WTC11 (cell line): Measurements from ENCODE around the gene VWA3B. TPM values are rescaled to one million over a fixed set of nuclear protein-coding genes. Genes with fewer than 3 reads are reported as not detected.
A peak's percentile ranks its signal among the peaks of the same experiment; 100 is the strongest.

Source experiments
- ATAC-seq: fragments of 200-7000 bp; cut with Tn5 transposase; 2 replicates; pipeline ENCODE4 v1.10.0; 2021; ENCODE audit warnings: mild to moderate bottlenecking, moderate library complexity
- CTCF ChIA-PET: fragments of 300-600 bp; sonication (Branson Sonifier 250); formaldehyde crosslinking; loops from one replicate; lab custom pipeline; 2021; ENCODE audit warnings: antibody characterized with exemption; lab: Charles Lee
- POLR2A ChIA-PET: fragments of 350-600 bp; sonication (Branson Sonifier 250); formaldehyde crosslinking; loops from one replicate; lab custom pipeline; 2021; ENCODE audit warnings: antibody characterized with exemption; lab: Charles Lee
- DNase-seq: peaks from one replicate; pipeline ENCODE4 v3.0.0; 2021; ENCODE audit warnings: low spot score
- H3K27ac Mint-ChIP-seq: 2 replicates; pipeline ENCODE4 v1.8.0; 2021; ENCODE audit warnings: mixed read lengths
- H3K27me3 Mint-ChIP-seq: 2 replicates; pipeline ENCODE4 v1.8.0; 2021; ENCODE audit warnings: low read depth, mild to moderate bottlenecking, moderate library complexity, mixed read lengths
- H3K36me3 Mint-ChIP-seq: 2 replicates; pipeline ENCODE4 v1.8.0; 2021; ENCODE audit warnings: mixed read lengths
- H3K4me1 Mint-ChIP-seq: 2 replicates; pipeline ENCODE4 v1.8.0; 2022; ENCODE audit warnings: mixed read lengths
- H3K4me3 Mint-ChIP-seq: 2 replicates; pipeline ENCODE4 v1.8.0; 2021; ENCODE audit warnings: mild to moderate bottlenecking, moderate library complexity, mixed read lengths
- H3K9me3 Mint-ChIP-seq: 2 replicates; pipeline ENCODE4 v1.8.0; 2021; ENCODE audit warnings: mixed read lengths
- CBFB ChIP-seq: sonication (generic); formaldehyde crosslinking; IDR thresholded peaks from 2 replicates; pipeline ENCODE4 v1.8.1; 2022; ENCODE audit warnings: mild to moderate bottlenecking, low read depth, missing genetic modification reagents
- CDX4 ChIP-seq: fragments of 250-450 bp; sonication (Bioruptor Pico); IDR thresholded peaks from 2 replicates; pipeline ENCODE4 v1.9.0; 2021; ENCODE audit warnings: moderate library complexity, mild to moderate bottlenecking, inconsistent platforms, borderline replicate concordance
- CREB1 ChIP-seq: sonication (generic); formaldehyde crosslinking; IDR thresholded peaks from 2 replicates; pipeline ENCODE4 v1.8.0; 2023; ENCODE audit warnings: mild to moderate bottlenecking, missing genetic modification reagents
- ELF4 ChIP-seq: sonication (generic); formaldehyde crosslinking; IDR thresholded peaks from 2 replicates; pipeline ENCODE4 v1.8.1; 2022; ENCODE audit warnings: low read depth, mild to moderate bottlenecking, moderate library complexity, missing genetic modification reagents
- EMX1 ChIP-seq: fragments of 250-450 bp; sonication (Bioruptor Pico); IDR thresholded peaks from 2 replicates; pipeline ENCODE4 v1.8.0; 2021; ENCODE audit warnings: mild to moderate bottlenecking
- FOXP1 ChIP-seq: sonication (generic); formaldehyde crosslinking; IDR thresholded peaks from 2 replicates; pipeline ENCODE4 v1.8.0; 2022; ENCODE audit warnings: missing genetic modification reagents, mild to moderate bottlenecking, moderate library complexity, borderline replicate concordance
- GRHL2 ChIP-seq: fragments of 250-450 bp; sonication (Bioruptor Pico); IDR thresholded peaks from 2 replicates; pipeline ENCODE4 v1.8.0; 2022; ENCODE audit warnings: mild to moderate bottlenecking, moderate library complexity; ENCODE audit not compliant: insufficient replicate concordance, severe bottlenecking
- HMGA2 ChIP-seq: fragments of 250-450 bp; sonication (Bioruptor Pico); IDR thresholded peaks from 2 replicates; pipeline ENCODE4 v1.4.0; 2021; ENCODE audit warnings: mild to moderate bottlenecking, moderate library complexity
- IRF2 ChIP-seq: sonication (generic); formaldehyde crosslinking; IDR thresholded peaks from 2 replicates; pipeline ENCODE4 v1.8.0; 2022; ENCODE audit warnings: low read depth, missing genetic modification reagents, borderline replicate concordance
- NFATC4 ChIP-seq: fragments of 250-450 bp; sonication (Bioruptor Pico); IDR thresholded peaks from 2 replicates; pipeline ENCODE4 v1.9.0; 2021; ENCODE audit warnings: mild to moderate bottlenecking
- NFYB ChIP-seq: sonication (generic); formaldehyde crosslinking; conservative IDR thresholded peaks from 2 replicates; pipeline ENCODE4 v1.8.0; 2022; ENCODE audit warnings: low read depth, missing genetic modification reagents
- PRRX2 ChIP-seq: fragments of 250-450 bp; sonication (Bioruptor Pico); IDR thresholded peaks from 2 replicates; pipeline ENCODE4 v1.8.0; 2021; ENCODE audit warnings: mild to moderate bottlenecking
- RELA ChIP-seq: sonication (generic); formaldehyde crosslinking; IDR thresholded peaks from 2 replicates; pipeline ENCODE4 v1.8.1; 2022; ENCODE audit warnings: missing genetic modification reagents, mild to moderate bottlenecking, borderline replicate concordance
- TCF7 ChIP-seq: sonication (generic); formaldehyde crosslinking; IDR thresholded peaks from 2 replicates; pipeline ENCODE4 v1.8.0; 2022; ENCODE audit warnings: mild to moderate bottlenecking, low read depth, missing genetic modification reagents, moderate library complexity
- USF2 ChIP-seq: sonication (generic); formaldehyde crosslinking; IDR thresholded peaks from 2 replicates; pipeline ENCODE4 v1.8.1; 2023; ENCODE audit warnings: mild to moderate bottlenecking, missing genetic modification reagents, moderate library complexity
- ZBTB21 ChIP-seq: sonication (generic); formaldehyde crosslinking; IDR thresholded peaks from 2 replicates; pipeline ENCODE4 v1.8.1; 2023; ENCODE audit warnings: mild to moderate bottlenecking, missing genetic modification reagents, borderline replicate concordance
- ZNF219 ChIP-seq: sonication (generic); formaldehyde crosslinking; IDR thresholded peaks from 2 replicates; pipeline ENCODE4 v1.8.0; 2023; ENCODE audit warnings: missing genetic modification reagents, mild to moderate bottlenecking, borderline replicate concordance
- ZNF416 ChIP-seq: fragments of 250-450 bp; sonication (Bioruptor Pico); IDR thresholded peaks from 2 replicates; pipeline ENCODE4 v1.9.0; 2021; ENCODE audit warnings: mild to moderate bottlenecking, inconsistent platforms
- ZNF671 ChIP-seq: fragments of 250-450 bp; sonication (Bioruptor Pico); IDR thresholded peaks from 2 replicates; pipeline ENCODE4 v1.8.0; 2021; ENCODE audit warnings: mild to moderate bottlenecking
- total RNA-seq: library from RNA; stranded (reverse); gene quantifications from 3 replicates; pipeline ENCODE4 v1.2.3, GENCODE V29; 2021
- TF ChIP-seq, protein P1 (sequence below): fragments of 200-600 bp; IDR thresholded peaks from 2 replicates; pipeline ENCODE4 v1.8.0; 2022; ENCODE audit warnings: antibody characterized with exemption
- TF ChIP-seq, protein P2 (sequence below): fragments of 250-450 bp; sonication (Bioruptor Pico); IDR thresholded peaks from 2 replicates; pipeline ENCODE4 v1.9.0; 2021; ENCODE audit warnings: mild to moderate bottlenecking
- TF ChIP-seq, protein P3 (sequence below): sonication (generic); formaldehyde crosslinking; IDR thresholded peaks from 2 replicates; pipeline ENCODE4 v1.8.1; 2022; ENCODE audit warnings: missing genetic modification reagents, borderline replicate concordance
- TF ChIP-seq, protein P4 (sequence below): sonication (generic); formaldehyde crosslinking; IDR thresholded peaks from 2 replicates; pipeline ENCODE4 v1.8.0; 2022; ENCODE audit warnings: mild to moderate bottlenecking, missing genetic modification reagents

VWA3B gene
- total RNA-seq, 1 experiment from 2014 or later = not detected

GRCh38 chr2:98269274-98269673, 182.3 kb downstream of the VWA3B start:
- TF ChIP-seq CDX4 (CRISPR knock-in tag) (no peak), ZBTB21 (no peak), TCF7 (CRISPR knock-in tag) (no peak), EMX1 (no peak), ZNF416 (CRISPR knock-in tag) (no peak), ELF4 (no peak)
- TF ChIP-seq, protein P1, sequence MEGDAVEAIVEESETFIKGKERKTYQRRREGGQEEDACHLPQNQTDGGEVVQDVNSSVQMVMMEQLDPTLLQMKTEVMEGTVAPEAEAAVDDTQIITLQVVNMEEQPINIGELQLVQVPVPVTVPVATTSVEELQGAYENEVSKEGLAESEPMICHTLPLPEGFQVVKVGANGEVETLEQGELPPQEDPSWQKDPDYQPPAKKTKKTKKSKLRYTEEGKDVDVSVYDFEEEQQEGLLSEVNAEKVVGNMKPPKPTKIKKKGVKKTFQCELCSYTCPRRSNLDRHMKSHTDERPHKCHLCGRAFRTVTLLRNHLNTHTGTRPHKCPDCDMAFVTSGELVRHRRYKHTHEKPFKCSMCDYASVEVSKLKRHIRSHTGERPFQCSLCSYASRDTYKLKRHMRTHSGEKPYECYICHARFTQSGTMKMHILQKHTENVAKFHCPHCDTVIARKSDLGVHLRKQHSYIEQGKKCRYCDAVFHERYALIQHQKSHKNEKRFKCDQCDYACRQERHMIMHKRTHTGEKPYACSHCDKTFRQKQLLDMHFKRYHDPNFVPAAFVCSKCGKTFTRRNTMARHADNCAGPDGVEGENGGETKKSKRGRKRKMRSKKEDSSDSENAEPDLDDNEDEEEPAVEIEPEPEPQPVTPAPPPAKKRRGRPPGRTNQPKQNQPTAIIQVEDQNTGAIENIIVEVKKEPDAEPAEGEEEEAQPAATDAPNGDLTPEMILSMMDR = peak; percentile 62
- Mint-ChIP-seq H3K4me1 (no peaks in the 10 kb centered on the region), H3K27me3 (no peaks in the 10 kb centered on the region), H3K36me3 (peaks cover 8% of the 10 kb centered on the region), H3K4me3 (no peak overlapping the region), H3K9me3 (peaks cover 9% of the 10 kb centered on the region), H3K27ac (no peak overlapping the region)
- ATAC-seq = peak; percentile 86
- POLR2A ChIA-PET = no interaction called here
- no peak for DNase-seq
- CTCF ChIA-PET = interaction anchor here (0.6 to 3.3 kb wide), 41 partner anchors 10 to 570 kb away, joined by 3 to 28 read pairs (median 4); partner anchors contain the start of gene VWA3B

DNA sequence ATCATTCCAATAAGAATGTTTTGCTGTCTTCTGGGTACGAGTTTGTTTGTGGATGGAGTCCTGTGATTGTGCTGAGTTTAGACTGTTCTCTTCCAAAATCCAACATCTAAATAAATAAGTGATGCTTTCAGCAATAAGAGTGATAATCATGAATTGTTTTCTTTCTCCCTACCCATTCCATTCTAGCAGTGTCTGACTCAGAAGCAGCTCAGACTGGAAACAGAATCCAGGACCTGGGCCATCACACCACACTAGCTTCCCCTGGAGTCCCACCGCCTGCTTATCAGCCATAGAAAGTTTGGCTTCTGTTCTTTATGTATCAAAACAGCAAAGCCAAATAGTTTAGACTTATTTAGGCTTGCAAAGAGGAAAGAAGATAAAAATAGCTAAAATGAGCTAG, 182.9 kb downstream of the VWA3B start:
- no peak overlapping the region for H3K27ac Mint-ChIP-seq
- no peak for ATAC-seq
- 0 out of 2 replicates have a peak, but pooled peaks cover 3% of the 10 kb centered on the region for H3K36me3 Mint-ChIP-seq
- ChIA-PET POLR2A (no interaction called here), CTCF (interaction anchor here (0.5 to 3.3 kb wide), 42 partner anchors 10 to 570 kb away, joined by 3 to 28 read pairs (median 4); partner anchors contain the start of gene VWA3B)
- peaks cover 3% of the 10 kb centered on the region; the same call in 1 of the 2 replicates for H3K9me3 Mint-ChIP-seq
- no peak overlapping the region for H3K4me3 Mint-ChIP-seq
- no peaks in the 10 kb centered on the region for H3K4me1 Mint-ChIP-seq
- TF ChIP-seq RELA (CRISPR knock-in tag) (no peak), FOXP1 (CRISPR knock-in tag) (no peak), ZBTB21 (no peak), USF2 (CRISPR knock-in tag) (no peak), EMX1 (no peak), NFYB (no peak)
- TF ChIP-seq, protein P2, sequence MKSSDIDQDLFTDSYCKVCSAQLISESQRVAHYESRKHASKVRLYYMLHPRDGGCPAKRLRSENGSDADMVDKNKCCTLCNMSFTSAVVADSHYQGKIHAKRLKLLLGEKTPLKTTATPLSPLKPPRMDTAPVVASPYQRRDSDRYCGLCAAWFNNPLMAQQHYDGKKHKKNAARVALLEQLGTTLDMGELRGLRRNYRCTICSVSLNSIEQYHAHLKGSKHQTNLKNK = no peak
- H3K27me3 Mint-ChIP-seq = no peaks in the 10 kb centered on the region
- no peak for DNase-seq

DNA sequence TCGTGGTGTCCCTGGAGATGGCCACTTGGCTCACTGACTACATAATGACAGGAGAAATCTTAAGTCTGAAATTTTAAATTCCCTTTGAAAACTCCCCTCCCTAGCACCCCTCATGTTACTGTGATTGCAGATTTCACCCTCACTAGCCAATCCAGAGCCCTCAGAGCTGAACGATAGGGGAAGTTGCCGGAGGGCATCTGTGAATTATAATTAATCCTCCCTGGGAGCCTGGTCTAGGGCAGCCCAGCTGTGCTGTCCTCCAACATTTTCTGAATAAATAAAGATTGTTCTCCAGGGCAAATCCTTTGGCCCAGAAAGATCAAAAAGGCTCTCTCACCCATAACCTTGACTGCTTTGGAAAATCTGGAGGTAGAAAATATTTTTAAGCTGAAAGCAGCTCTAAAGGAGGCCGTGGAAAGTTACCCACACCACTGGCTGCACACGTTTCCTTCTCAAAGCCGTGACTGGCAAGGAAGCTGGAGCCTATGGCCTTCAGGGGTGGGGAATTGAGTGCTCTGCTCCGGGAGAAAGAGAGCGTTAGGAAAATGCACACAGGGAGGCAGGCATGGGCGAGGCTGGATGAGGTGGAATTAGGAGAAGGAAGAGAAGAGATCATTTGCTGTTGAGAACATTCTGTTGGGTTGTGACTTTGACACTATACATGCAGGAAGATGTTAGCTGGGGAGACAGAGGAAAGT, 190.3 kb downstream of the VWA3B start:
- H3K4me1 Mint-ChIP-seq = peaks cover 32% of the 10 kb centered on the region
- H3K27me3 Mint-ChIP-seq = peaks cover 4% of the 10 kb centered on the region; the same call in 1 of the 2 replicates
- 0 out of 2 replicates have a peak, but pooled peaks cover 3% of the 10 kb centered on the region for H3K9me3 Mint-ChIP-seq
- POLR2A ChIA-PET = interaction anchor here (0.6 kb wide), 1 partner anchor 63 kb away, joined by 3 read pairs; no protein-coding TSS in a partner anchor
- H3K27ac Mint-ChIP-seq = no peak overlapping the region
- ATAC-seq = no peak
- DNase-seq = no peak
- no peaks in the 10 kb centered on the region for H3K36me3 Mint-ChIP-seq
- TF ChIP-seq TCF7 (CRISPR knock-in tag) = no peak
- no peak for TF ChIP-seq ZNF219 (CRISPR knock-in tag)
- no peak for TF ChIP-seq PRRX2 (CRISPR knock-in tag)
- no peak for TF ChIP-seq GRHL2 (CRISPR knock-in tag)
- TF ChIP-seq HMGA2 = no peak
- no peak for TF ChIP-seq ZNF671
- TF ChIP-seq, protein P3, sequence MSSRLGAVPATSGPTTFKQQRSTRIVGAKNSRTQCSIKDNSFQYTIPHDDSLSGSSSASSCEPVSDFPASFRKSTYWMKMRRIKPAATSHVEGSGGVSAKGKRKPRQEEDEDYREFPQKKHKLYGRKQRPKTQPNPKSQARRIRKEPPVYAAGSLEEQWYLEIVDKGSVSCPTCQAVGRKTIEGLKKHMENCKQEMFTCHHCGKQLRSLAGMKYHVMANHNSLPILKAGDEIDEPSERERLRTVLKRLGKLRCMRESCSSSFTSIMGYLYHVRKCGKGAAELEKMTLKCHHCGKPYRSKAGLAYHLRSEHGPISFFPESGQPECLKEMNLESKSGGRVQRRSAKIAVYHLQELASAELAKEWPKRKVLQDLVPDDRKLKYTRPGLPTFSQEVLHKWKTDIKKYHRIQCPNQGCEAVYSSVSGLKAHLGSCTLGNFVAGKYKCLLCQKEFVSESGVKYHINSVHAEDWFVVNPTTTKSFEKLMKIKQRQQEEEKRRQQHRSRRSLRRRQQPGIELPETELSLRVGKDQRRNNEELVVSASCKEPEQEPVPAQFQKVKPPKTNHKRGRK (CRISPR knock-in tag) = no peak
- TF ChIP-seq IRF2 = no peak
- TF ChIP-seq NFATC4 = no peak
- TF ChIP-seq CBFB (CRISPR knock-in tag) = no peak
- TF ChIP-seq, protein P4, sequence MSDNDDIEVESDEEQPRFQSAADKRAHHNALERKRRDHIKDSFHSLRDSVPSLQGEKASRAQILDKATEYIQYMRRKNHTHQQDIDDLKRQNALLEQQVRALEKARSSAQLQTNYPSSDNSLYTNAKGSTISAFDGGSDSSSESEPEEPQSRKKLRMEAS (CRISPR knock-in tag) = no peak
- TF ChIP-seq CREB1 (CRISPR knock-in tag) = no peak
- TF ChIP-seq, protein P2 = no peak
- CTCF ChIA-PET = interaction anchor here (5.6 kb wide), 1 partner anchor 8 kb away, joined by 28 read pairs; no protein-coding TSS in a partner anchor
- H3K4me3 Mint-ChIP-seq = no peak overlapping the region
